ENCODE results near the gene POLQ. TPM values are rescaled to one million over a fixed set of nuclear protein-coding genes. Genes with fewer than 3 reads are reported as not detected.

POLQ gene
- total and polyA plus RNA-seq, 9 of the 15 experiments (the other 6 are each of a cell fraction or from before 2014, with no cell fraction given), result 1.5 to 19.0 (median 8.8) TPM

GRCh38 chr3:121463745-121464144, 82.0 kb downstream of the POLQ start:
- no TSS peak for BruUV-seq (replicated peaks)
- in situ Hi-C loops (cut with MboI), result no loop called here
- no peak for ATAC-seq
- no peak for TF ChIP-seq HES1 (IDR thresholded peaks at IDR 0.05; ENCODE audit: low read depth)
- peak; percentile 89 for TF ChIP-seq MAFG (tag; conservative IDR thresholded peaks at IDR 0.05)
- TF ChIP-seq PCBP2 (IDR thresholded peaks at IDR 0.05; ENCODE audit: low read depth, low read length, poor library complexity, severe bottlenecking), result no peak
- no peak for TF ChIP-seq CTCF (IDR thresholded peaks at IDR 0.05 in 2 of 3, conservative IDR thresholded peaks at IDR 0.05 in 1 of 3; ENCODE audit: insufficient read depth in 2 of 3, low read depth in 1 of 3, low read length in 3 of 3)
- peak; percentile 36; the same call in 1 of the 2 replicates for TF ChIP-seq NFE2 (IDR thresholded peaks at IDR 0.05; ENCODE audit: low read depth)
- TF ChIP-seq TSC22D4 (tag; IDR thresholded peaks at IDR 0.05), result no peak
- peak; percentile 93 for TF ChIP-seq ZNF316 (IDR thresholded peaks at IDR 0.05)
- peak; percentile 84 for TF ChIP-seq C11orf30 (IDR thresholded peaks at IDR 0.05; ENCODE audit: low read depth)
- peak; percentile 61; the same call in 1 of the 2 replicates for TF ChIP-seq NFE2L1 (tag; IDR thresholded peaks at IDR 0.05; ENCODE audit: borderline replicate concordance, low read depth)
- peak; percentile 84 for TF ChIP-seq MAFF (IDR thresholded peaks at IDR 0.05; ENCODE audit: low read length)
- peak; percentile 86 for TF ChIP-seq MAFK (IDR thresholded peaks at IDR 0.05; ENCODE audit: low read length)
- Histone ChIP-seq H3K27me3 (ENCODE audit: control insufficient read depth in 2 of 2, insufficient read depth in 2 of 2, low read length in 2 of 2) (no peaks in the 10 kb centered on the region), H3K9me3 (replicated peaks; ENCODE audit: control insufficient read depth, insufficient read depth, low read depth, low read length) (no peaks in the 10 kb centered on the region; the same call in 1 of the 2 replicates), H3K9ac (ENCODE audit: insufficient read depth in 1 of 2, low read depth in 2 of 2, low read length in 2 of 2) (no peak overlapping the region), H3K36me3 (ENCODE audit: control insufficient read depth, insufficient read depth, low read length) (peaks cover 63% of the 10 kb centered on the region; the same call in 2 of the 3 replicates), H3K27ac (ENCODE audit: extremely low read depth, low read depth, low read length) (no peak overlapping the region), H3K4me2 (ENCODE audit: insufficient read depth, low read length) (no peak overlapping the region), H3K4me3 (no peak overlapping the region), H3K4me1 (replicated peaks in 1 of 2; ENCODE audit: control insufficient read depth in 2 of 2, insufficient read depth in 2 of 2, low read length in 2 of 2) (no peaks in the 10 kb centered on the region), H4K20me1 (replicated peaks; ENCODE audit: control insufficient read depth, insufficient read depth, low read length) (no peaks in the 10 kb centered on the region), H3K9me1 (ENCODE audit: control insufficient read depth, insufficient read depth, low read length) (no peaks in the 10 kb centered on the region), H3K79me2 (ENCODE audit: control insufficient read depth, insufficient read depth, low read length) (no peaks in the 10 kb centered on the region), H2AFZ (ENCODE audit: low read depth, low read length) (no peak overlapping the region)
- ChIA-PET CTCF (ENCODE audit: low intra/inter-chr PET ratio) (no interaction called here), POLR2A (interaction anchor here (0.7 kb wide), 1 partner anchor 10 kb away, joined by 3 read pairs; no protein-coding TSS in a partner anchor)
- intact Hi-C loops (cut with micrococcal nuclease), result no loop called here
- no peak for FAIRE-seq
- no peak for DNase-seq (ENCODE audit: extremely low read depth in 1 of 4, low spot score in 3 of 4)
